NCI-H1694 (cell line): ENCODE data around the gene GCN1.
"Not testable (repeated sequence)": the region's sequence is repeated elsewhere in the genome, so short reads cannot be mapped to it uniquely, and the experiment has no call there.

Experiments
- DNase-seq: peaks from one replicate; lab custom pipeline; 2025; lab: John Stamatoyannopoulos, UW

Gene GCN1, protein sequence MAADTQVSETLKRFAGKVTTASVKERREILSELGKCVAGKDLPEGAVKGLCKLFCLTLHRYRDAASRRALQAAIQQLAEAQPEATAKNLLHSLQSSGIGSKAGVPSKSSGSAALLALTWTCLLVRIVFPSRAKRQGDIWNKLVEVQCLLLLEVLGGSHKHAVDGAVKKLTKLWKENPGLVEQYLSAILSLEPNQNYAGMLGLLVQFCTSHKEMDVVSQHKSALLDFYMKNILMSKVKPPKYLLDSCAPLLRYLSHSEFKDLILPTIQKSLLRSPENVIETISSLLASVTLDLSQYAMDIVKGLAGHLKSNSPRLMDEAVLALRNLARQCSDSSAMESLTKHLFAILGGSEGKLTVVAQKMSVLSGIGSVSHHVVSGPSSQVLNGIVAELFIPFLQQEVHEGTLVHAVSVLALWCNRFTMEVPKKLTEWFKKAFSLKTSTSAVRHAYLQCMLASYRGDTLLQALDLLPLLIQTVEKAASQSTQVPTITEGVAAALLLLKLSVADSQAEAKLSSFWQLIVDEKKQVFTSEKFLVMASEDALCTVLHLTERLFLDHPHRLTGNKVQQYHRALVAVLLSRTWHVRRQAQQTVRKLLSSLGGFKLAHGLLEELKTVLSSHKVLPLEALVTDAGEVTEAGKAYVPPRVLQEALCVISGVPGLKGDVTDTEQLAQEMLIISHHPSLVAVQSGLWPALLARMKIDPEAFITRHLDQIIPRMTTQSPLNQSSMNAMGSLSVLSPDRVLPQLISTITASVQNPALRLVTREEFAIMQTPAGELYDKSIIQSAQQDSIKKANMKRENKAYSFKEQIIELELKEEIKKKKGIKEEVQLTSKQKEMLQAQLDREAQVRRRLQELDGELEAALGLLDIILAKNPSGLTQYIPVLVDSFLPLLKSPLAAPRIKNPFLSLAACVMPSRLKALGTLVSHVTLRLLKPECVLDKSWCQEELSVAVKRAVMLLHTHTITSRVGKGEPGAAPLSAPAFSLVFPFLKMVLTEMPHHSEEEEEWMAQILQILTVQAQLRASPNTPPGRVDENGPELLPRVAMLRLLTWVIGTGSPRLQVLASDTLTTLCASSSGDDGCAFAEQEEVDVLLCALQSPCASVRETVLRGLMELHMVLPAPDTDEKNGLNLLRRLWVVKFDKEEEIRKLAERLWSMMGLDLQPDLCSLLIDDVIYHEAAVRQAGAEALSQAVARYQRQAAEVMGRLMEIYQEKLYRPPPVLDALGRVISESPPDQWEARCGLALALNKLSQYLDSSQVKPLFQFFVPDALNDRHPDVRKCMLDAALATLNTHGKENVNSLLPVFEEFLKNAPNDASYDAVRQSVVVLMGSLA (N-terminal part only)

GRCh38 chr12:120194534-120195395, at the start of gene GCN1:
Gene GCN1, minus strand, starts transcription at chr12:120194715. Its CDS starts 18 bp downstream, at chr12:120194697.
- DNase-seq, result peak; percentile 1

GRCh38 chr12:120242971-120243699, 48.6 kb upstream of the GCN1 start:
- DNase-seq, result no peak

- DNase-seq, result no peak
Measured at GRCh38 chr12:120242275-120242799, 47.8 kb upstream of the GCN1 start.

DNA sequence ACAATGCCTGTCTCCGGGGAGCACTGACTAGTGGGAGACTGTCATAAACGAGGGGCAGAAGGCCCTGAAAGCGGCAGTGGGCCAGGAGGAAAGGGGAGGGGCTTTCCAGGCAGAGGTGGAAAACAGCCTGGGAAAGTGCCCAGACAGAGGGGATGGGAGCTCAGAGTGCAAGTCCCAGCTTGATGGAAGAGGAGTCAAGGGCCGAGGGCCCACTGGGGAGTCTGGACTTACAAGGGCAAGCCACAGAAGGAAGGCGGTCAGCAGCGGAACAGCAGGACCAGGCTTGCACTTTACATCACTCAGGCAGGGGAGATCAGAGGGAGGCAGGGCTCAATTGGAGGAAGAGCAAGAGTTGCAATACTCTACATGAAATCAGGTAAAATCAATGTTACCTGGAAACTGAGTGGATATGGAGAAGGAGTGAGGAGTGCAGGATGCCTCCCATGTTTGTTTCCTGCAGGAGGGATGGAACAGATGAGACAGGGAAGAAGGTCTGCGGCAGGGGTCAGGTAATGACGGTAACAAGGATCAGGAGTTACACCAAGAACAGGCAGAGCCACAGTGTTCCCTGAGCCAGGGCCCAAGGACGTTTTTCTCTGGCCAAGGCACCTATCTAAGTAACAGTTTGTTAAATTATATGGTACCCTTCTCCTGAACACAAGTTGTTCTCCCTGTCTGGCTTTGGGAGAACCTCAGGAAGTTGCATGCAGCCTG, 47.2 kb upstream of the GCN1 start:
- DNase-seq, result no peak

GRCh38 chr12:120240495-120240833, 45.9 kb upstream of the GCN1 start:
- no peak for DNase-seq

DNA sequence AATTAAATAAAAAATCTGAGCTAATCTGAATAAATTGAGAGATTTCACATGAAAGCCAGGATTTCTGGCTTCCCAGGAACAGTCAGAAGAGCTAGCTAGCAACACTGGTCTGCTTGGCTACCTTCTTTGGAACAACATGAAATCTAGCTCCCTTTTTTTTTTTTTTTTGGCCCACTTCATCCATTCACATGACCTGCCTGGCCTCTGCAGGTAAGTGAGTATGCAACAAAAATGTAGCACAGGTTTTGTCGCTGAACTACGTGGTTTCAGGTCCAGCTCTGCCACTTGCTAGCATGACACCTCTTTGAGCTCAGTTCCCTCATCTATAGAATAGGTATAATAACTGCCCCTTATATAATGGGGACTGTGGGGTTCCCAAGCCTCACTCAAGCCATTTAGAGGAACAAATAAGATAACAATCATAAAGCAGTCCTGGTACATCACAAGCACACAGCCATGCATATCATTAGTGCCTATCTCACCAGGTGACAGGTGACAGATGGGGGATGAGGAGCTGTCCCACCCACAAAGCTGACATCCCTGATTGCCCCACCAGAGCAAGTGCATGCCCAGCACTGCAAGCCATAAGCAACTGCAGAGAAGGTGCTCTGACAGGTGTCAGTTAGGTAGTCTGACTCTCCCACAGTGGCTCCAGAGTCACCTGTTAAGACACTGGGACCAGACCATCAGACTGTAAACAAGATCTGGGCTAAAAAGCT, 45.4 kb upstream of the GCN1 start:
- no peak for DNase-seq

- DNase-seq, result no peak
Measured at GRCh38 chr12:120238839-120239445, 44.4 kb upstream of the GCN1 start.

- DNase-seq, result no peak
Measured at GRCh38 chr12:120238217-120238616, 43.7 kb upstream of the GCN1 start.

DNA sequence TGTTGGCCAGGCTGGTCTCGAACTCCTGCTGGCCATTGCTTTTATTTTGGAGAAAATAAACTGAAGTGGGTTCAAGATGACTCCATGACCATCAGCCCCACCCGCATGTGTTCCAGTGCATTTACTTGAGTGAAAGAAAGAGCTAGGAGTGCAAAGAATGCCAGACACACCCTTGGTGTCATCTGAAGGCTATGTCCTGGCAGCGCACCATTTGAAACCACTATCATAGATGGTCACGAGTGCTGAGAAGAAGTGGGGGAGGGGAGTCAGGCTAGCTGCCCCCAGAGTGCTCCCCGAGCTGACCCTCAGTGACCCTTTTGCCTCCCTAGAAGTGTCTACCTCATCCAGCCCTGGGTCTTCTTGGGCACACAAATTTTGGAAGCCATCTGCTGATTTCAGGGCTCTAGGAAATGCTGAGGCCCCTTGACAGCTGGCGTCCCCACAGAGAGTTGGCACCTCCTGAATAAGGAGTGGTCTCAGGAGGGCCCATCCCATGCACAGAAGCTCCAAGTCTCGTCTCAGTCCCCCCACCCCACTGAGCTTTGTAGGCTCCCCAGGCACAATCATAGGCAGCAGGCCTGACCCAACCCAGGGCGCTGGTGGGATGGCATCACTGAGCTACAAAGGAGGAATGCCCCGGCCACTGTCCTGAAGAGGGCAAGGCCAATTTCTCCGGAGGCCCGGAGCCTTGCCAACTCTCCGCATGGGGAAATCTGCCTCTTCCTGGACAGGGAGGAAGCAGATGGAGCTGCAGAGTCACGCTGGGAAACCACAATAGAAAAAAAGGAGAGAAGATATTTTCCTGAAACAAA, 43.1 kb upstream of the GCN1 start:
- DNase-seq, result peak; percentile 31

DNA sequence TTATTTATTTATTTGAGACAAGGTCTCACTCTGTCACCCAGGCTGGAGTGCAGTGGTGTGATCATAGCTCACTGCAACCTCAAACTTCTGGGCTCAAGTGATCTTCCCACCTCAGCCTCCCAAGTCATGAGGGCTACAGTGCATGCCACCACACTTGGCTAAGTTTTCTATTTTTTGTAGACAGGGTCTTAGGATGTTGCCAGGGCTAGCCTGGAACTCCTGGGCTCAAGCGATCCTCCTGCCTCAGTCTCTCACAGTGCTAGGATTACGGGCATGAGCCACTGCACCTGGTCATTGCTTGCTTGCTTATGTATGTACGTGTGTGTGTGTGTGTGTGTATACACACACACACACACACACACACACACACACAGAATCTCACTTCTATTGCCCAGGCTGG, 42.3 kb upstream of the GCN1 start:
- DNase-seq, result not testable (repeated sequence)

- no peak for DNase-seq
Measured at GRCh38 chr12:120235369-120236323, 41.1 kb upstream of the GCN1 start.

GRCh38 chr12:120234643-120235368, 40.3 kb upstream of the GCN1 start:
- DNase-seq, result peak; percentile 55

DNA sequence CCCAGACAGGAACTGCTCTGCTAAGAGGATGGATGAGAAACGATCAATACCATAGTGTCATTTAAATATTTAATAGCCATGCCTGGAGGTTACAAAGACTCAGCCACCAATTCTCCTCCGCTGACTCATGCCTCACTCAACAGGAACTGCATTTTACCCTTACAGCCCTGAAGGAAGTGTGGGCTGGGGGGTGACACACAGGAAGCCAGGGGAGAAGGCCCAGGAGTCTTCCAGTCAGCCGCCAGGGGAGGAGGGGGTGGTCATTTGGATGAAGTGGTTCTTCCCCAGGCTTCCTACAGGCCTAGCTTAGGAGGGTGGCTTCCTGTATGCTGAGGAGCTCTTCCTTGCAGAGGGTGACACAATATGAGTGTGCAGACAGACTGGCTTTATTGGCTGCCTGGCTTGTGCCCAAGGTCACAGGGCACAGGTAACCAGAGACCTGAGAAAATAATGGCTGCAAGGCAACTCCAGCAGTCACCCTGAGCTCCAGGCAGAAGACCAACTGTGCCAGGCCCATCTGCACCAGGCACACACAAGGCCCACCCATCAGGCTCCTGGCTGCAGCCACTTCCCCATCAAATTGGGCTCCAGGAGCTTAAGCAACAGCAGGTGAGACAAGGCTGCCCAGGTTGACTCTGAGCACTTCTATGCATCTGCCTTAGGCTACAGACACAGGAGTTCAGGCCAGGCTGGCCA, 36.9 kb upstream of the GCN1 start:
- no peak for DNase-seq

DNA sequence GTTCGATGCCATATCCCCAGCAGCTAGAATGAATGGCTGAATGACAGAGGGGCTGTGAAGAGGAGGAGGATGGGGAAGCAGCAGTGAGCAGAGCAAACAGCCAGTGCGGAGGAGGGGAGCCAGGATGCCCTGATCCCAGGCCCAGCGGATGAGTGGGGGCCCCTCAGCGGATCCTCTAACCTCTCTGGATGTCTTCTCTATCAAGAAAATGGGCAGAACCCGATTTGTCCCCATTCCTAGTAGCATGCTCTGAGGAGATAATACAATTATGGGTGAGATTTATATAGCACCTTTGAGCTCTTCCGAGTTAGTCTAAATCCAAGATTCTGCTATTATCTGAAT, 36.4 kb upstream of the GCN1 start:
- no peak for DNase-seq

DNA sequence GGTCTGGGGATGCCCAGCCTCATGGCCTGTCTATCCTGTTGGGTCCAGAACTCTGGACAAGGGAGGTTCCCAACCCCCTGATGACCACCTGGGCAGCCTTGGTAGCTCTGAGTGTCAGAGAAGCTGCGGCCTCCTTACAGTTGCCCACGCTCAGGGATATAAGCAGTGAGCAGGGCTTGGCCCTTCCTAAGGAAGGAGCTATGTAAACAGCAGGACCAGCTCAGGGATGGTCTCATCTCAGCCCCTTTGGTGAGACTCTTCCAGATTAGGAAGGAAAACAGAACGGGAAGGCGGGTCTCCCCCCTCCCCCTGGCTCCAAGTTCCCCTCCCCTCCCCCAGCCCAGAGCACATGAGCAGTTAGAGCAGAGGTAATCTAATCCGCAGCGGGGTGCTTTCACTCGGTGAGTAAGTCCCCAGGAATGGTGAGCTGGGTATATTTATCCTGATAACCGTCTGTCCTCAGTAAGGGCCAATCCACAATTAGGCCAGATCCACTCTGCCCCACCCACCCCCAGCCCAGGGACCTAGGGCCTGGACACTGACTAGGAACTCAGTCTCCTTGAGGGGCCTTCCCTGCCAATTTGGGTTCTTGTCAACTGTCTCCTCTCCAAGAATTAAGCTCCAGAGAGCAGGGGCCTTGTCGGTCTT, 35.9 kb upstream of the GCN1 start:
- DNase-seq, result no peak
